MM.1S (cell line): ENCODE measurements around the gene HOXC10.

Source experiments
- DNase-seq: peaks from one replicate; pipeline ENCODE4 v3.0.0-alpha.2; 2015
- H2AFZ ChIP-seq: fragments of 300-600 bp; sonication (generic); 2 replicates; pipeline ENCODE4 v1.6.0; 2016; ENCODE audit warnings: antibody characterized with exemption, low read length
- H3F3A ChIP-seq: fragments of 300-600 bp; sonication (generic); 2 replicates; pipeline ENCODE4 v1.6.1; 2016; ENCODE audit warnings: mild to moderate bottlenecking, antibody characterized with exemption, low read length, moderate library complexity, mixed read lengths; ENCODE audit not compliant: insufficient read depth
- H3K27ac ChIP-seq: fragments of 300-600 bp; sonication (generic); 2 replicates; pipeline ENCODE4 v1.5.1; 2016; ENCODE audit warnings: mild to moderate bottlenecking, low read length
- H3K27me3 ChIP-seq: fragments of 300-600 bp; sonication (generic); replicated peaks from 2 replicates; pipeline ENCODE4 v1.6.0; 2016; ENCODE audit warnings: low read length; ENCODE audit not compliant: insufficient read depth
- H3K36me3 ChIP-seq: fragments of 300-600 bp; sonication (generic); replicated peaks from 2 replicates; pipeline ENCODE4 v1.6.1; 2016; ENCODE audit warnings: mild to moderate bottlenecking, low read length, mixed read lengths; ENCODE audit not compliant: insufficient read depth
- H3K4me1 ChIP-seq: fragments of 300-600 bp; sonication (generic); 2 replicates; pipeline ENCODE4 v1.6.1; 2016; ENCODE audit warnings: low read length, mixed read lengths
- H3K4me2 ChIP-seq: fragments of 300-600 bp; sonication (generic); 2 replicates; pipeline ENCODE4 v1.6.0; 2016; ENCODE audit warnings: low read depth, low read length
- H3K4me3 ChIP-seq: fragments of 300-600 bp; sonication (generic); 2 replicates; pipeline ENCODE4 v1.5.1; 2016; ENCODE audit warnings: low read length, mixed read lengths
- H3K79me2 ChIP-seq: fragments of 300-600 bp; sonication (generic); 2 replicates; pipeline ENCODE4 v1.6.1; 2016; ENCODE audit warnings: mixed run types, low read length, mixed read lengths
- H3K9ac ChIP-seq: fragments of 300-600 bp; sonication (generic); 2 replicates; pipeline ENCODE4 v1.6.1; 2016; ENCODE audit warnings: low read length, mixed read lengths
- H3K9me2 ChIP-seq: fragments of 300-600 bp; sonication (generic); replicated peaks from 2 replicates; pipeline ENCODE4 v1.6.1; 2016; ENCODE audit warnings: mild to moderate bottlenecking, low read length, mixed read lengths; ENCODE audit not compliant: insufficient read depth
- H3K9me3 ChIP-seq: fragments of 300-600 bp; sonication (generic); replicated peaks from 2 replicates; pipeline ENCODE4 v1.6.1; 2016; ENCODE audit warnings: mild to moderate bottlenecking, low read length, mixed read lengths; ENCODE audit not compliant: insufficient read depth
- H4K20me1 ChIP-seq: fragments of 300-600 bp; sonication (generic); 2 replicates; pipeline ENCODE4 v1.6.1; 2016; ENCODE audit warnings: mild to moderate bottlenecking, low read length, moderate library complexity, mixed read lengths; ENCODE audit not compliant: insufficient read depth
- CTCF ChIP-seq: fragments of 300-600 bp; sonication (generic); IDR thresholded peaks from 2 replicates; pipeline ENCODE4 v1.5.1; 2016; ENCODE audit warnings: antibody characterized with exemption, low read length, mixed read lengths
- EZH2 ChIP-seq: fragments of 300-600 bp; sonication (generic); optimal IDR thresholded peaks from 2 replicates; pipeline ENCODE3; 2017; ENCODE audit warnings: low read depth, mild to moderate bottlenecking, antibody characterized with exemption, low read length, mixed read lengths
- EZH2phosphoT487 ChIP-seq: fragments of 300-600 bp; sonication (generic); IDR thresholded peaks from 2 replicates; pipeline ENCODE4 v1.6.1; 2018; ENCODE audit warnings: antibody characterized with exemption, low read length

HOXC10 gene

GRCh38 chr12:54004063-54004840 lies 19.3 kb downstream of the HOXC10 start:
- H3K9ac ChIP-seq = no peak overlapping the region
- no peak overlapping the region for H2AFZ ChIP-seq
- 0 out of 2 replicates have a peak, but pooled peaks cover 5% of the 10 kb centered on the region for H3K4me1 ChIP-seq
- no peaks in the 10 kb centered on the region for H3K9me2 ChIP-seq
- no peaks in the 10 kb centered on the region for H4K20me1 ChIP-seq
- no peaks in the 10 kb centered on the region for H3K9me3 ChIP-seq
- peaks cover 92% of the 10 kb centered on the region for H3K27me3 ChIP-seq
- no peak overlapping the region for H3K27ac ChIP-seq
- DNase-seq = no peak
- no peak overlapping the region for H3K4me3 ChIP-seq
- no peaks in the 10 kb centered on the region for H3K79me2 ChIP-seq
- H3K36me3 ChIP-seq = no peaks in the 10 kb centered on the region
- no peaks in the 10 kb centered on the region for H3F3A ChIP-seq
- no peak overlapping the region for H3K4me2 ChIP-seq
- TF ChIP-seq CTCF (no peak), EZH2phosphoT487 (no peak), EZH2 (no peak)

- Histone ChIP-seq H3K36me3 (no peaks in the 10 kb centered on the region), H2AFZ (no peak overlapping the region), H3K9me3 (no peaks in the 10 kb centered on the region), H3F3A (no peaks in the 10 kb centered on the region), H3K4me1 (0 out of 2 replicates have a peak, but pooled peaks cover 5% of the 10 kb centered on the region), H3K4me2 (no peak overlapping the region), H4K20me1 (no peaks in the 10 kb centered on the region), H3K9ac (no peak overlapping the region), H3K79me2 (no peaks in the 10 kb centered on the region), H3K4me3 (no peak overlapping the region), H3K9me2 (no peaks in the 10 kb centered on the region), H3K27me3 (peaks cover 93% of the 10 kb centered on the region), H3K27ac (no peak overlapping the region)
- DNase-seq = no peak
- no peak for TF ChIP-seq CTCF
- 0 out of 2 replicates have a peak, but pooled peaks have one; percentile 45 for TF ChIP-seq EZH2phosphoT487
These were observed 20.0 kb downstream of the HOXC10 start for GRCh38 chr12:54004841-54005530.

GRCh38 chr12:54005531-54005852 lies 20.5 kb downstream of the HOXC10 start:
- Histone ChIP-seq H2AFZ (no peak overlapping the region), H3K36me3 (no peaks in the 10 kb centered on the region), H3K4me3 (no peak overlapping the region), H3K27ac (no peak overlapping the region), H3K4me2 (no peak overlapping the region), H3K27me3 (peaks cover 93% of the 10 kb centered on the region), H4K20me1 (no peaks in the 10 kb centered on the region), H3K9ac (no peak overlapping the region), H3K4me1 (0 out of 2 replicates have a peak, but pooled peaks cover 5% of the 10 kb centered on the region), H3K9me3 (no peaks in the 10 kb centered on the region), H3K9me2 (no peaks in the 10 kb centered on the region), H3F3A (no peaks in the 10 kb centered on the region), H3K79me2 (no peaks in the 10 kb centered on the region)
- no peak for DNase-seq
- TF ChIP-seq CTCF (no peak), EZH2phosphoT487 (no peak), EZH2 (no peak)
